ENCODE results near the gene B3GNT7. TPM values are rescaled to one million over a fixed set of nuclear protein-coding genes. Genes with fewer than 3 reads are reported as not detected.
"Not testable (repeated sequence)": the region's sequence is repeated elsewhere in the genome, so short reads cannot be mapped to it uniquely, and the experiment has no call there.

The B3GNT7 gene, protein sequence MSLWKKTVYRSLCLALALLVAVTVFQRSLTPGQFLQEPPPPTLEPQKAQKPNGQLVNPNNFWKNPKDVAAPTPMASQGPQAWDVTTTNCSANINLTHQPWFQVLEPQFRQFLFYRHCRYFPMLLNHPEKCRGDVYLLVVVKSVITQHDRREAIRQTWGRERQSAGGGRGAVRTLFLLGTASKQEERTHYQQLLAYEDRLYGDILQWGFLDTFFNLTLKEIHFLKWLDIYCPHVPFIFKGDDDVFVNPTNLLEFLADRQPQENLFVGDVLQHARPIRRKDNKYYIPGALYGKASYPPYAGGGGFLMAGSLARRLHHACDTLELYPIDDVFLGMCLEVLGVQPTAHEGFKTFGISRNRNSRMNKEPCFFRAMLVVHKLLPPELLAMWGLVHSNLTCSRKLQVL
- 0.64 TPM for total RNA-seq

DNA sequence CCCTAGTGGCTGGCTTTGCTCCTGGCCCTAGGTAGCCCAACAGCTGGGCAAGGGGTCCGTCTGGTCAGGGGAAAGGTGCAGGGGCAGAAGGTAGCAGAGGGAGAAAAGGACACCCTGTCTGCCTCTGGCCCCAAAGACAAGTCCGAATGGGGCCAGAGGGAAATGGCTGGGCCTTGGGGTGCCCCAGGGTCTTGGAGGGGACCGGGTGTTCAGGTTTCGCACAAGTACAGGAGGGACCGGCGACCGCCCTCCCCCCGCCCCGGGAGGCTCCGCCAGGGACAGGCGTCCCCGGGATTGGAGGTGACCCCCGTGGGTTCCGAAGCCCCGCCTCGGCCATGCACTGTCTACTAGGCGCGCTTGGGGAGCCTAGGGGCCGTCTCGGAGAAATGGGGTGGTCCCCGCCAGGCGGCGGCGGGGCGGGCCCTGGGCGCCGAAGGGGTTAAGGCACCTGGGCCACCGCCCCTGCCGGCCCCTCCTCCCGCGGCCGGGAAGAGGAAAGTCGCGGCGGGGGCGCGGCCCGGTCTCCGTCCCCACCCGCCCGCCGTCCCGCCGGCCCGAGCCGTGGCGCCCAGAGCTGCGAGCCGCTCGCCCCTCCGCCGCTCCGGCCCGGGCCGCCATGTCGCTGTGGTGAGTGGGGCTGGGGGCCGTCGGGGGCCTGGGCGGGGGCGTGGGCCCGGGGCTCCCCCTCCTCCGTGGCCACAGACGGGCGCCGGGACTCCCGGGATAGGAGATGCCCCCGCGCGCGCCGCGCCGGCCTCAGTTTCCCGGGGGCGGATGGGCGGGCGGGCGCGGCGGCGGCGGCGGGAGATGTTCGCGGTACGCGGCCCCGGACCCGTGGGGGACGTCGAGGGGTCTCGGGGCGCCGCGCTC is at the start of gene B3GNT7:
Gene B3GNT7, plus strand, starts transcription at position 523 of the 870 bp plus-strand sequence. Its CDS starts 94 bp downstream, at position 617.
- TF ChIP-seq, protein P1, sequence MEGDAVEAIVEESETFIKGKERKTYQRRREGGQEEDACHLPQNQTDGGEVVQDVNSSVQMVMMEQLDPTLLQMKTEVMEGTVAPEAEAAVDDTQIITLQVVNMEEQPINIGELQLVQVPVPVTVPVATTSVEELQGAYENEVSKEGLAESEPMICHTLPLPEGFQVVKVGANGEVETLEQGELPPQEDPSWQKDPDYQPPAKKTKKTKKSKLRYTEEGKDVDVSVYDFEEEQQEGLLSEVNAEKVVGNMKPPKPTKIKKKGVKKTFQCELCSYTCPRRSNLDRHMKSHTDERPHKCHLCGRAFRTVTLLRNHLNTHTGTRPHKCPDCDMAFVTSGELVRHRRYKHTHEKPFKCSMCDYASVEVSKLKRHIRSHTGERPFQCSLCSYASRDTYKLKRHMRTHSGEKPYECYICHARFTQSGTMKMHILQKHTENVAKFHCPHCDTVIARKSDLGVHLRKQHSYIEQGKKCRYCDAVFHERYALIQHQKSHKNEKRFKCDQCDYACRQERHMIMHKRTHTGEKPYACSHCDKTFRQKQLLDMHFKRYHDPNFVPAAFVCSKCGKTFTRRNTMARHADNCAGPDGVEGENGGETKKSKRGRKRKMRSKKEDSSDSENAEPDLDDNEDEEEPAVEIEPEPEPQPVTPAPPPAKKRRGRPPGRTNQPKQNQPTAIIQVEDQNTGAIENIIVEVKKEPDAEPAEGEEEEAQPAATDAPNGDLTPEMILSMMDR (IDR thresholded peaks at IDR 0.05), result no peak
- no peaks in the 10 kb centered on the region for H3K36me3 ChIP-seq
- peaks cover 10 to 11% of the 10 kb centered on the region in 2 donors for H3K4me1 ChIP-seq
- H3K27me3 ChIP-seq, result no peaks in the 10 kb centered on the region
- H3K4me3 ChIP-seq, result peak within 1 kb of the TSS; percentile 53 to 61
- DNase-seq (ENCODE audit: low spot score in 2 of 2), result no peak
- intact Hi-C loops (cut with DNase I), result no loop called here
- H3K27ac ChIP-seq, result peak within 1 kb of the TSS; percentile 34 to 61
- H3K9me3 ChIP-seq, result no peaks in the 10 kb centered on the region

- TF ChIP-seq, protein P1 (IDR thresholded peaks at IDR 0.05), result no peak
- intact Hi-C loops (cut with DNase I), result no loop called here
- Histone ChIP-seq H3K4me1 (no peaks in the 10 kb centered on the region), H3K9me3 (no peaks in the 10 kb centered on the region), H3K27me3 (no peaks in the 10 kb centered on the region), H3K27ac (no peak overlapping the region), H3K36me3 (peaks cover 0 to 16% of the 10 kb centered on the region in 2 donors), H3K4me3 (no peak overlapping the region)
- DNase-seq (ENCODE audit: low spot score in 2 of 2), result peak in 1 of 2 donors; percentile 25
These were observed 48.4 kb upstream of the B3GNT7 start for GRCh38 chr2:231347081-231347480.

- Histone ChIP-seq H3K4me1 (no peaks in the 10 kb centered on the region), H3K9me3 (no peaks in the 10 kb centered on the region), H3K27me3 (no peaks in the 10 kb centered on the region), H3K36me3 (peaks cover 0 to 16% of the 10 kb centered on the region in 2 donors), H3K27ac (no peak overlapping the region), H3K4me3 (no peak overlapping the region)
- no peak for DNase-seq (ENCODE audit: low spot score in 2 of 2)
- intact Hi-C loops (cut with DNase I), result no loop called here
- TF ChIP-seq, protein P1 (IDR thresholded peaks at IDR 0.05), result no peak
These were observed 47.9 kb upstream of the B3GNT7 start for GRCh38 chr2:231347638-231348037.

DNA sequence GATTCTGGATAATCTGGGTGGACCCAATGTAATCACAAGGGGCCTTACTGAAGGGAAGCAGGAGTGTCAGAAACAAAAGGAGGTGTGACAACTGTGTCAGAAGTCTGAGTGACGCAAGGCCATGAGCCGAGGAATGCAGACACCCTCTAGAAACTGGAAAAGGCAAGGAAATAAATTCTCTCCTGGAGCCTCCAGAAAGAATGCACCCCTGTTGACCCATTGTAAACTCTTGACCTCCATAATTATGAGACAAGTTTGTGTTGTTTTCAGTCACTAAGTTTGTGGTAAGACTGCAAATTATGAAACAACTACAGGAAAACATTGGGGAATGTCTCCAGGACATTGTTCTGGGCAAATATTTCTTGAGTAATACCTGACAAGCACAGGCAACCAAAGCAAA is 47.3 kb upstream of the B3GNT7 start:
- TF ChIP-seq, protein P1 (IDR thresholded peaks at IDR 0.05), result no peak
- H3K27ac ChIP-seq, result no peak overlapping the region
- no peaks in the 10 kb centered on the region for H3K4me1 ChIP-seq
- H3K9me3 ChIP-seq, result no peaks in the 10 kb centered on the region
- no peaks in the 10 kb centered on the region for H3K27me3 ChIP-seq
- H3K36me3 ChIP-seq, result peaks cover 0 to 16% of the 10 kb centered on the region in 2 donors
- H3K4me3 ChIP-seq, result no peak overlapping the region
- intact Hi-C loops (cut with DNase I), result no loop called here
- no peak for DNase-seq (ENCODE audit: low spot score in 2 of 2)

GRCh38 chr2:231348704-231349373 is 46.7 kb upstream of the B3GNT7 start:
- intact Hi-C loops (cut with DNase I), result no loop called here
- Histone ChIP-seq H3K4me3 (no peak overlapping the region), H3K9me3 (no peaks in the 10 kb centered on the region), H3K4me1 (no peaks in the 10 kb centered on the region), H3K36me3 (peaks cover 0 to 16% of the 10 kb centered on the region in 2 donors), H3K27ac (no peak overlapping the region), H3K27me3 (no peaks in the 10 kb centered on the region)
- TF ChIP-seq, protein P1 (IDR thresholded peaks at IDR 0.05), result no peak
- peak in 1 of 2 donors; percentile 53 for DNase-seq (ENCODE audit: low spot score in 2 of 2)

DNA sequence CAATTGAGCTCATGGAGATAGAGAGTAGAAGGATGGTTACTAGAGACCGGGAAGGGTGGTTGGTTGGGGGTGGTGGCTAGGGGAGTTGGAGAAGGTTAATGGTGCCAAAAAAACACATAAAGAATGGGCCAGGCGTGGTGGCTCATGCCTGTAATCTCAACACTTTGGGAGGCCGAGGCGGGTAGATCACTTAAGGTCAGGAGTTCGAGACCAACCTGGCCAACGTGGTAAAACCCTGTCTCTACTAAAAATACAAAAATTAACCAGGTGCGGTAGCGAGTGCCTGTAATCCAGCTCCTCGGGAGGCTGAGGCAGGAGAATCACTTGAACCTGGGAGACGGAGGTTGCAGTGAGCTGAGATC is 46.2 kb upstream of the B3GNT7 start:
- intact Hi-C loops (cut with DNase I); H3K27me3 ChIP-seq; H3K4me3 ChIP-seq; H3K9me3 ChIP-seq; H3K27ac ChIP-seq; H3K4me1 ChIP-seq: not testable (repeated sequence)
- H3K36me3 ChIP-seq, result peaks cover 0 to 16% of the 10 kb centered on the region in 2 donors
- peak in 1 of 2 donors; percentile 33 for DNase-seq (ENCODE audit: low spot score in 2 of 2)

All from ascending aorta (tissue), 2 donors.